Activated T-helper 1 cell treated with anti-CD3 and anti-CD28 coated beads, Interleukin-2, amount 50 U/mL, for 16 hours (primary cell): ENCODE data around the gene ARHGAP19.

Experiments
- DNase-seq, 2 donors: peaks; one replicate each; pipeline ENCODE4 v3.0.0-alpha.2; 2020; ENCODE audit warnings: low read depth in 1 of 2, low spot score in 1 of 2

The ARHGAP19 gene

GRCh38 chr10:97292097-97292861 lies at the start of gene ARHGAP19:
ARHGAP19 (minus strand) TSS chr10:97292637; CDS start chr10:97292627, 10 bp downstream.
- peak; percentile 76 to 84 for DNase-seq

- DNase-seq = no peak
Observed at GRCh38 chr10:97341416-97341815, 49.0 kb upstream of the ARHGAP19 start.

- DNase-seq = no peak
Observed at GRCh38 chr10:97338041-97338440, 45.6 kb upstream of the ARHGAP19 start.

- DNase-seq = no peak
Observed at GRCh38 chr10:97336942-97337831, 44.8 kb upstream of the ARHGAP19 start.

GRCh38 chr10:97336446-97336845 lies 44.0 kb upstream of the ARHGAP19 start:
- DNase-seq = no peak

- no peak for DNase-seq
Observed at GRCh38 chr10:97336006-97336405, 43.6 kb upstream of the ARHGAP19 start.

- DNase-seq = no peak
Observed at GRCh38 chr10:97335188-97335619, 42.8 kb upstream of the ARHGAP19 start.

GRCh38 chr10:97334370-97335175 lies 42.1 kb upstream of the ARHGAP19 start, which contains the start of gene FRAT2:
FRAT2 (minus strand) TSS chr10:97334729; CDS start chr10:97334572, 157 bp downstream.
- peak; percentile 73 to 78 for DNase-seq

- no peak for DNase-seq
Observed at GRCh38 chr10:97333601-97334369, 41.3 kb upstream of the ARHGAP19 start.

- DNase-seq = no peak
Observed at GRCh38 chr10:97333351-97333600, 40.8 kb upstream of the ARHGAP19 start.

GRCh38 chr10:97332591-97333350 lies 40.3 kb upstream of the ARHGAP19 start:
- no peak for DNase-seq

GRCh38 chr10:97331153-97331703 lies 38.8 kb upstream of the ARHGAP19 start:
- no peak for DNase-seq

- DNase-seq = no peak
Observed at GRCh38 chr10:97329766-97330165, 37.3 kb upstream of the ARHGAP19 start.

- DNase-seq = no peak
Observed at GRCh38 chr10:97328646-97329453, 36.4 kb upstream of the ARHGAP19 start.

GRCh38 chr10:97327348-97328294 lies 35.2 kb upstream of the ARHGAP19 start:
- no peak for DNase-seq

GRCh38 chr10:97325754-97326153 lies 33.3 kb upstream of the ARHGAP19 start:
- DNase-seq = no peak

- no peak for DNase-seq
Observed at GRCh38 chr10:97323501-97323900, 31.1 kb upstream of the ARHGAP19 start.

- DNase-seq = no peak
Observed at GRCh38 chr10:97321804-97322190, 29.4 kb upstream of the ARHGAP19 start.
